NCI-H1694 (cell line): ENCODE data around the gene TTC32.
"Not testable (repeated sequence)": the region's sequence is repeated elsewhere in the genome, so short reads cannot be mapped to it uniquely, and the experiment has no call there.

Experiments
- DNase-seq: peaks from one replicate; lab custom pipeline; 2025; lab: John Stamatoyannopoulos, UW

Gene TTC32

GRCh38 chr2:19901442-19902215 lies at the start of gene TTC32:
TTC32 (minus strand) TSS chr2:19901983; CDS start chr2:19901854, 129 bp downstream.
- peak; percentile 96 for DNase-seq

DNA sequence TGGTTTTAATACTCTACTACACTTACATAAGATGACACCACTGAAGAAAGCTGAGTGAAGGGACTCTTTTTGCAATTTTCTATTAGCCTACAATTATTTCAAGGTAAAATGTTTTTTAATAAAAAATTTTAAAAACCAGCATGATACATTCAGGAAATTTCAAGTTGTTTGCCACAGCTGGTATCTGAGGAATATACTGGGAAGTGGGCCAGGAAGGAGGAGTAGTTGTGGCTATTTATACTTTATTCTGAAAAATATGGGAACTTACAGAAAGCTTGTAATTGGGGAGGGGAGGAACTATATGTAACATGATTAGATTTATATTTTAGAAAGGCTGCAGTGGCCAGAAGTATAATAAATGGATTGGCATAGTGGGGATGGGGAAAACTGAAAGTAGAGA lies 47.3 kb upstream of the TTC32 start:
- DNase-seq: no peak

- no peak for DNase-seq
Observed at GRCh38 chr2:19947184-19947940, 45.6 kb upstream of the TTC32 start.

DNA sequence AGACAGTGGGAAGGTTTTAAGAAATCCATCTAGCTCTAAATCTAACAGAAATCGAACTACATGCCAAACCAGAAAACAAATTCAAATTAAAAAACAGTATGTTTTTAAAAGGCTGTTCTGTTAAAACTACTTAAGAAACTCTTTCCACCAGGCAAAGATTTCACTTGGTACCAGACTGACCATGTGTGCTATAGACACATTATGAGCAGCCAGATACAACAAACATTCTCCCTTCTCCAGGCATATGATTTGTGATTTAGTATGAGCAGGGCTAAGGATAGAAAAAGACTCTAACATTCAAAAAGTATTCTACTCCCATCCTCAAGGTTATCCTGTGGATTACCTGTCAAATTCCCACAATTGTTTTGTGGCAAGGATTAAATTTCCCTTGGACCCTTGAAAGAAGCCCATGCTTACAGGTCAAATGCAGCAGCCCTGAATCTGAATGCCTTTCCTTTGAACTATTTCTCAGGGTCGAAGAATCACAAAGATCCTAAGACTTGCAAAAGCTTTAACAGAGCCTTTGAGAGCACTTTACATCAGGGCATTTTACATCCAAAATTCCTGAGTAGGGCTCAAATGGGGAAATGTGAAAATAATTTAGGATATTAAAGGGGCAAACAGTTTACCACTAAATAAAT lies 42.5 kb upstream of the TTC32 start:
- no peak for DNase-seq

GRCh38 chr2:19943189-19943588 lies 41.4 kb upstream of the TTC32 start:
- DNase-seq: no peak

GRCh38 chr2:19942199-19942598 lies 40.4 kb upstream of the TTC32 start:
- no peak for DNase-seq

- no peak for DNase-seq
Observed at GRCh38 chr2:19937004-19937403, 35.2 kb upstream of the TTC32 start.

DNA sequence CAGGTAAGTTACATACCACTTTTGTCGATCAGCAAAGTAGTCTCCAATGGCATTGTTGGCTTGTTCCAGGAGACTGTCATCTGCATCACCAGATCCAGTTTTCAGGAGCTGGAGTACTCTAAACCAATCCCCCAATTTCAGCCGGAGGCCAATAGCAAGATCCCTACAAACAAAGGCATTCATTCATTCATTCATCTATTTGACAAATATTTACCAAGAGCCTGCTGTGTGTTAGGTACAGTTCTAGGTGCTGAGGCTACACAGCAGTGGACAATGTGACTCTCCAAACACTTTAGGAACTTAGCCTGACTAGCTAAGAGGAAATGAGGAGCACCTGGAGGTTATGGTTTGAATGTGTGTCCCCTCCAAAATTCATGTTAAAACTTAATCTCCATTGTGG lies 34.4 kb upstream of the TTC32 start:
- DNase-seq: no peak

- DNase-seq: no peak
Observed at GRCh38 chr2:19933351-19933981, 31.7 kb upstream of the TTC32 start.

- no peak for DNase-seq
Observed at GRCh38 chr2:19932928-19933327, 31.1 kb upstream of the TTC32 start.

DNA sequence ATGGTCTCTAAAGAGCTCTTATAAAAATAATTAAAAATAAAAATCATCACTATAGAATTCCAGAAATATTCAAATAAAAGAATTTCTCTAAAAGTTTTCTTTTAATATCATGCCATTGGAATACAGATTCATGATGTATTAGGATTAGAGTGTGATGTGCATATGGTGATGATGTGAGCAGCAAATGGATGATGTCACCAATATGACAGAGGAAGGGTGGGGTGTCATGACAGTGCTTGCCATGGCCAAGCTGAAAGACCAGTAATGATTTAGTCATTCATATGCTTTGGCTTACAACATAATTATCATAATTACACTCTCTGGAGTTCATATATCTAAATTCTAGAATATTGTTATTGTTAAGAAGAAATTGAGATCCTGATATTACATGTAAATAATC lies 27.4 kb upstream of the TTC32 start:
- no peak for DNase-seq

DNA sequence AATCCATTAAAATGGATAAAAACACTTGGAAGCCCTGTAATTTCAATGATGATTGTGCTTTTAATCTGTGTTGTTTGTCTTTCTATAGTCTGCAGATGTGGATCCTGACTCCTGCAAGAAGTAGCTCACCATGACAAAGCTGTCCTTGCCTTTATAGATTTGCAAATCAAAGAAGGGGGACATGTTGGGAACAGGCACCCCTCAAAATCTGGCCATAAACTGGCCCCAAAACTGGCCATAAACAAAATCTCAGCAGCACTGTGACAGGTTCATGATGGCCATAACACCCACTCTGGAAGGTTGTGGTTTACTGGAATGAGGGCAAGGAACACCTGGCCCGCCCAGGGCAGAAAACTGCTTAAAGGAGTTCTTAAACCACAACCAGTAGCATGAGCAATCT lies 26.0 kb upstream of the TTC32 start:
- not testable (repeated sequence) for DNase-seq

DNA sequence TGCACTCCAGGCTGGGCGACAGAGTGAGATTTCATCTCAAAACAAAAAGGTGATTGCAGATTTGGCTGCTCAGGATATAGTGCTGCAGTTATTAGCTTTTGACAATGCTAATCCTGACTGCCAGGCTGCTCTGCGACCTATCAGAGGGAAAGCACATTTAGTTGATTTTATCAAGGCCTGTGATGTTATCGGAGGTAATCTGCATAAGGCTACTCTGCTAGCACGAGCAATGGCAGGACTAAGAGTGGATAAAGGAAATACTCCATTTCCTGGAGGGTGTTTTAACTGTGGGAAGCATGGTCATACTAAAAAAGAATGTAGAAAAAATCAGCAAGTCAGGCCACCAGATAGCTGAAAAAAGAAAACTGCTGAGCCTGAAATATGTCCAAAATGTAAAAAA lies 22.7 kb upstream of the TTC32 start:
- not testable (repeated sequence) for DNase-seq

DNA sequence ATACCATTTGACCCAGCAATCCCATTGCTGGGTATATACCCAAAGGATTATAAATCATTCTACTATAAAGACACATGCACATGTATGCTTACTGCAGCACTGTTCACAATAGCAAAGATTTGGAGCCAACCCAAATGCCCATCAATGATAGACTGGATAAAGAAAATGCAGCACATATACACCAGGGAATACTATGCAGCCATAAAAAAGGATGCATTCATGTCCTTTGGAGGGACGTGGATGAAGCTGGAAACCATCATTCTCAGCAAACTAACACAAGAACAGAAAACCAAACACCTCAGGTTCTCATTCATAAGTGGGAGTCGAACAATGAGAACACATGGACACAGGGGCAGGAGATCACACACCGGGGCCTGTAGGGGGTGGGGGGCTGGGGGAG lies 20.4 kb upstream of the TTC32 start:
- not testable (repeated sequence) for DNase-seq

- DNase-seq: no peak
Observed at GRCh38 chr2:19916385-19916950, 14.7 kb upstream of the TTC32 start.

GRCh38 chr2:19914266-19914975 lies 12.6 kb upstream of the TTC32 start:
- no peak for DNase-seq

GRCh38 chr2:19911808-19912509 lies 10.2 kb upstream of the TTC32 start:
- no peak for DNase-seq

- DNase-seq: peak; percentile 48
Observed at GRCh38 chr2:19902216-19902740, 495 bp upstream of the TTC32 start.

DNA sequence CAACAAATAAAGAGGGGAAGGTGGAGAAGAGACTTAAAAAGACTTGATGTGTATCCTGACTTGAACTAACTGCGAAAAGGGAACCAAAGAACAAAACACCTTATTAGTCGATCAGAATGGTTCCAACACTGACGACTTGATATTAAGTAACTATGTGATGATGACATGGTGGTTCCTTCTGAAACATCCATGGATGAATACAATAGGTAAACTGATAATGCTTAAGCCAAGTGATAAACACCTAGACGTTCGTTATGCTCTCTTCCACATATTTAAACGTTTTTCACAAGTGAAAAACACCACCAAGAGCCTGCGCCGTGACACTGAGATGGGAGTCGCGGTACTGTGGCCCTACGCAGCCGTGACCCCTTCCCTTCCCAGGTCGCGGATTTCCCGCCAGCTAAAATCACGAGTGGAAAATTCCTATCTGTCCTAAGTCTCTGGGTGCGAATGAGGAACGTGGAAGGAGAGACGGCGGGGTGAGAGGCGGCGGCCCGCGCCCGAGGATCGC lies 797 bp downstream of the TTC32 start:
- DNase-seq: no peak
